GM19395 (cell line): Measurements from ENCODE around the gene TRABD.
A peak's percentile ranks its signal among the peaks of the same experiment; 100 is the strongest.
"Not testable (repeated sequence)": the region's sequence is repeated elsewhere in the genome, so short reads cannot be mapped to it uniquely, and the experiment has no call there.

ENCODE experiments used
- ATAC-seq: cut with Tn5 transposase; IDR thresholded peaks from one replicate; pipeline ENCODE4 v1.9.1; 2021; ENCODE audit warnings: mild to moderate bottlenecking, moderate library complexity; ENCODE audit not compliant: unreplicated experiment

TRABD gene, protein sequence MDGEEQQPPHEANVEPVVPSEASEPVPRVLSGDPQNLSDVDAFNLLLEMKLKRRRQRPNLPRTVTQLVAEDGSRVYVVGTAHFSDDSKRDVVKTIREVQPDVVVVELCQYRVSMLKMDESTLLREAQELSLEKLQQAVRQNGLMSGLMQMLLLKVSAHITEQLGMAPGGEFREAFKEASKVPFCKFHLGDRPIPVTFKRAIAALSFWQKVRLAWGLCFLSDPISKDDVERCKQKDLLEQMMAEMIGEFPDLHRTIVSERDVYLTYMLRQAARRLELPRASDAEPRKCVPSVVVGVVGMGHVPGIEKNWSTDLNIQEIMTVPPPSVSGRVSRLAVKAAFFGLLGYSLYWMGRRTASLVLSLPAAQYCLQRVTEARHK

DNA sequence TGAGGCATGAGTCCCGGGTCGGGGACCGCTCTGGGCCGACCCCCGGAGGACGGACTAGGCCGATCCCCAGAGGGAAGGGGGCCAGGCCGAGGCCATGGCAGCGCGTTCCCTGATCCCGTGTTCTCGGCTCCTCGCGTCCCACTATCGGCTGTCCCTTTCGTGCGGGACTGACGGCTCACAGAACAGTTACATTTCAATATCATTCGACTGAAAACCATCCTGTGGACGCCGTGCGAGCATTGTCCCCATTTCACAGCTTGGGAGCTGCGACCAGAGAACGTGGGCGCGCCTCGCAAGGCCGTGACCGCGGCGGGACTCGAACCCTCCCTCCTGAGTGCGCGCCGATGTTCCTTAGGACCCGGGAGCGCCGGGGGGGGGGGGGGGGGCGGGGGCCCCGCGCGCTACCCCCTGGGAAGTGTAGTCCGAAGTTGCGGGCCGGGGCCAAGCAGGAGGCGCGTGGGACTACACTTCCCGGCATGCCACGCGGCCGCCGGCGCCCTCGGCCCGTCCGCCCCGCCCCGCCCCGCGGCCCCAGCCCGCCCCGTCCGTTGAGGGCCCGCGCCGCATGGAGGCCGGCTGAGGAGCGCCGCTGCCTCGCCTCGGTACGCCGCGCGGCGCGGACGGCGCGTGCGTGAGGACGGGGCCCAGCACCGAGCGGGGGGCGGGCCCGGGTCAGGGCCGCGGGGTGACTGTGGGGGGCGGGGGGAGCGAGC lies at the start of gene TRABD:
TRABD (plus strand) TSS at position 539 of the 713 bp plus-strand sequence. CDS start 7,148 bp downstream, outside the sequence.
- ATAC-seq = peak; percentile 41

DNA sequence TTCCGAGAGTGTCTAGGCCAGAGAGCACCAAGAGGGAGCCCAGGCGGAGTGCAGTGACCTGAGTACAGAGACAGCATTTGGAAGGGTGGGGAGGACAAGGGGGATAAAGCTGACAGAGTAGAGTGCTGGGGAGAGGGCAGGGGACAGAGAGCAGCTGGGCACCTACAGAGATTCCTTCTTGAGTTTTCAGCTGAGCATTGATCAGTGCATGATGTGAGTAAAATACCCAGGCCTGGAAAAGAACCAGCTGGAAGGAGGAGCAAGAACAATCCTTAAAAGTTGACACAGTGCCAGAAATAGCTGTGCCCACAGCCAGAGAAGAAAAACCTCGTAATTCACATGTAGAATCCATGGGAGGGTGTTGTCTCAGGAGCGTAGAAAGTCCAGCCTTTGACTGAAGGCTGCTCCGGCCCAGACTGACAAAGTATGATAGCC lies 49.1 kb upstream of the TRABD start:
- ATAC-seq = no peak

DNA sequence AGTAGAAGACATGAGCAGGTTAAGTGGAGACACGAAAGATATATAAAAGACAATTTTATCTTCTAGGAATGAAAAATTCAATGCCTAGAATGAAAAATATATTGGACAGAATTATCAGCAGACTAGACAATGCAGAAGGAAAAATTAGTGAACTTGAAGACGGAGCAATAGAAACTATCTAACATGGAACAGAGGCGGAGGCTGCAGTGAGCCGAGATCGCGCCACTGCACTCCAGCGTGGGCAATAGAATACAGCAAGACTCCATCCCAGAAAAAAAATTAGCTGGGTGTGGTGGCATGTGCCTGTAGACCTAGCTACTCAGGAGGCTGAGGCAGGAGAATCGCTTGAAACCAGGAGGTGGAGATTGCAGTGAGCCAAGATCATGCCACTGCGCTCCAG lies 48.4 kb upstream of the TRABD start:
- not testable (repeated sequence) for ATAC-seq

DNA sequence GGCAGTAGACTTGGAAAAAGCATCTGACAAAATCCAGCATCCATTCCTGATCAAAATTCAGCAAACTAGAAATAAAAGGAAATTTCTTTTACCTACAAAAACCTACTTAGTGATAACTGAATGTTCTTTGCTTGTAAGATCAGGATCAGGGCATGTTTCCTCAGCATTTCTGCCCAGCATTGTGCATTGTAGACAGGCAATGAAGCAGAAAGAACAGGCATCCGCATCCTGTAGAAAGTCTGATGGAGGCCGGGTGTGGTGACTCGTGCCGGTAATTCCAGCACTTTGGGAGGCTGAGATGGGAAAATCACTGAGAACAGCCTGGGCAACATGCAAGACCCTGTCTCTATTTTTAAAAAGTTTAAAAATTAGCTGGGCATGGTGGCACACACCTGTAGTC lies 47.7 kb upstream of the TRABD start:
- ATAC-seq = no peak

DNA sequence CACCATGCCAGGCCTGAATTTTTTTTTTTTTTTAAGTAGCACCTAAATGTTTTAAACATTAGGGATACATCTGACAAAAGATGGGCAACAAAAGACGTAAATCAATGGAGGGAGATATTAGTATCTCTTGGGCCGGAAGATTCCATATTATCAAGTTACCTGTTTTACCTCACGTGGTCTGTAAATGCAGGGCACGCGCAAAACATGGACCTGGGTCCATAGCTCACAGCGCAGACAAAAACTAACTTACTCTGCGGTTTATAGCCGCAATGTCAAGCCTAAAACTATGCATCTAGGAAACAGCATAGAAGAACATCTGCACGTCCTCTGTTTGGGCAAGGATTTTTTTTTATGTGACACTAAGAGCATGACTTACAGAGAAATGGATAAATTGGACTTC lies 46.7 kb upstream of the TRABD start:
- ATAC-seq = no peak

DNA sequence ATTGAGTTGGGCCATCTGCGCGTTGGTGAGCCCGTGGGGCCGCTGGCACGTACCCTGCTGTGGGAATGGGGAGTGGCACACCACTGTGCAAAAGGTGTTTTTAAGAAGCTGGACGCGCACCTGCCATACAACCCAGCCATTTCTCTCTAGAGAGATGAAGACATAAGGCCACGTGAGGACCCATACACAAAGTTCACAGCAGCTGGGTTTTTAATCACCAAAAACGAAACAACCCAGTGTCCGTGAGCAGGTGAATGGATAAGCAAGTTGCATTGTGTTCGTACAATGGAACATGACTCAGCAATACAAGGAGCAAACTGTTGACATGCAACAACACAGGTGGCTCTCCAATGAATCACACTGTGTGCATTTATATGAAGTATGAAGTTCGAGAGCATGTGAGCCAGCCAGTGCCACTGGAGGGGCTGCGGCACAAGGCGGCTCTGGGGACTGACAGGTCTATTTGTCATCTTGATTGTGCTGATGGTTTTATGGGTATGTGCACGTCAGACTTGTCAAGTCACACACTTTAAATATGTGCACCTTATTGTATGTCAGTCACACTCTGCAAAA lies 45.8 kb upstream of the TRABD start:
- ATAC-seq = no peak

DNA sequence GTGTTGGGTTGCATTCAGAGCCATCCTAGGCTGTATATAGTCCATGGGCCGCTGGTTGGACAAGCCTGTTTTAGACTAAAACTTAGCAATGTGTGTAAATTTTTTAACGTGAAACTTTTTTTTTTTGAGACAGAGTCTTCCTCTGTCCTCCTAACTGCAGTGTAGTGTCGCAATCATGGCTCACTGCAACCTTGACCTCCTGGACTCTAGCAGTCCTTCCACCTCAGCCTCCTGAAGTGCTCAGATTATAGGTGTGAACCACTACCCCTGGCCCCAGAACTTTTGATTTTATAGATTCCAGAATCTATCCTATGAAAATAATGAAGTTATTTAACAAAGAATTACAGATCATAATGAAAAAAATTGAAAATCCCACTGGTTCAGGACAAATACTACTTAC lies 45.1 kb upstream of the TRABD start:
- no peak for ATAC-seq

DNA sequence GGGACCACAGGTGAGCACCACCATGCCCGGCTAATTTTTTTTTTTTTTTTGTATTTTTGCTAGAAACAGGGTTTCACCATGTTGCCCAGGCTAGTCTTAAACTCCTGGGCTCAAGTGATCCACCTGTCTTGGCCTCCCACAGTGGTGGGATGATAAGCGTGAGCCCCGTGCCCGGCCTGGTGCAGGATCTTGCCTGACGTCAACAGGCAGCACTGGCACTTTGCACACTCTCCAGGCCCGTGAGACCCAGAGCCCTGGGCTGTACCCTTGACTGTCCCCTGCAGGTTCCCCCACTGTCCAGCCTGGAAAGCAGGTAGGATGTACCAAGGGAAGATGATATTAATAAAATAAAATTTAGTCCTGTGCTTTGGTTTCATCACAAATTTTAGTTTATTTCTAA lies 44.3 kb upstream of the TRABD start:
- no peak for ATAC-seq

DNA sequence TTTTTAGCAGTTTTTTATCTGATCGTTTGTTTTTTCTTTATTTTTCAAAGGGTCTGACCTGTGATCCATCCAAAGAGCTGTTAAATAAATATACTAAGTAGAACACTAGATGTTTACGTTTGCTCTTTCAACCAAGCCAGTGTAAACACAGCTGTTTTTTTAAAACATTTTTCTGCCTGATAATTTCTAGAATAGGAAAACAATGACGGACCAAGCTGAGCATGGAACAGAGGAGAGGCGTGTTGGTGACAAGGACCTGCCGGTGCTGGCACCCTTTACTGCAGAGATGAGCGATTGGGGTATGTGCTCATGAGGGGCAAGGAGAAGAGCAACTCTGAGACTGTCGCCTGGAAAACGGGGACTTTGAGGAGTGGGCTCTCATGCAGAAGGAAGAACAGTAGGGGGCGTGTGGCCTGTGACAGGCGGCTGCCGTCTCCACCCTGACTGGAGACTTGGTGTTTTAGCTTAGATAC lies 43.8 kb upstream of the TRABD start:
- no peak for ATAC-seq

DNA sequence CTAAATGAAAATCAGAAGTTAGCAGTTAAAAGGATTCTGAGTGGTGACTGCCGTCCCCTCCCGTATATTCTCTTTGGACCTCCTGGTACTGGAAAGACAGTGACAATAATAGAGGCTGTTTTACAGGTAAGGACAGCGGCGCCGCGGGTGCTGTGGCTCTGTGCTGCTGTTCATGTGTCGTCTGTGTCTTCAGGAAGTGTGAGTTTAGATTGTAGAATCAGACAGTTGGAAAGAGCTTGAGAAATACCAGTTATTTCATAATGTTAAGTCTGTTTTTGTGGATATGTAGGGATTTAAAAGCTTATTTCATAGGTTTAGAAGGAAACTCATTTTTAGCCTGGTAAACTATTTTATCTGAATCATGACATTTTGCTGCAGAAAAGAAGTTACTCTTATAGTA lies 42.6 kb upstream of the TRABD start:
- no peak for ATAC-seq

DNA sequence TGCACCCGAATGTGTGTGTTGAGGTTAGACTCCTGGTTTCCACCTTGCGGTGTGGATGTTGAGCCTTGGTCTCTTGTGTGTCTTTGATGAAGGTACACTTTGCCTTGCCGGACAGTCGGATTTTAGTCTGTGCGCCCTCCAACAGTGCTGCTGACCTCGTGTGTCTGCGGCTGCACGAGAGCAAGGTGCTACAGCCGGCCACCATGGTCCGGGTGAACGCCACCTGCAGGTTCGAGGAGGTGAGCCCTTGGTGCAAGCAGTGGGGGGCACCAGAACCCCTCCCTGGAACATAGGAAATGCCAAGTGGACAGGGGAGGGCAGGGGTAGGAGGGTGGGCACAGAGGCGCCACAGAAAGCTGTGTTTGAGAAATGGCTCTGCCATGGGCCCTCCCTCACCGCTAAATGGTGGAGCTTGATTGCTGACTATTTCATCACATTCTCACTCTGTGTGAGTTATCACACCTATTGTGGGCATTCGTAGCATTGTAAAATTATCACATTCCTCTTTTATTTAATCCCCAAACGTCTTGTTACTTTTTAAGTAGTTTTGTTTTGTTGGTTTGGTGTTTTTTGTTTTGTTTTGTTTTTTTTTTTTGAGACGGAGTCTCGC lies 41.6 kb upstream of the TRABD start:
- ATAC-seq = no peak

DNA sequence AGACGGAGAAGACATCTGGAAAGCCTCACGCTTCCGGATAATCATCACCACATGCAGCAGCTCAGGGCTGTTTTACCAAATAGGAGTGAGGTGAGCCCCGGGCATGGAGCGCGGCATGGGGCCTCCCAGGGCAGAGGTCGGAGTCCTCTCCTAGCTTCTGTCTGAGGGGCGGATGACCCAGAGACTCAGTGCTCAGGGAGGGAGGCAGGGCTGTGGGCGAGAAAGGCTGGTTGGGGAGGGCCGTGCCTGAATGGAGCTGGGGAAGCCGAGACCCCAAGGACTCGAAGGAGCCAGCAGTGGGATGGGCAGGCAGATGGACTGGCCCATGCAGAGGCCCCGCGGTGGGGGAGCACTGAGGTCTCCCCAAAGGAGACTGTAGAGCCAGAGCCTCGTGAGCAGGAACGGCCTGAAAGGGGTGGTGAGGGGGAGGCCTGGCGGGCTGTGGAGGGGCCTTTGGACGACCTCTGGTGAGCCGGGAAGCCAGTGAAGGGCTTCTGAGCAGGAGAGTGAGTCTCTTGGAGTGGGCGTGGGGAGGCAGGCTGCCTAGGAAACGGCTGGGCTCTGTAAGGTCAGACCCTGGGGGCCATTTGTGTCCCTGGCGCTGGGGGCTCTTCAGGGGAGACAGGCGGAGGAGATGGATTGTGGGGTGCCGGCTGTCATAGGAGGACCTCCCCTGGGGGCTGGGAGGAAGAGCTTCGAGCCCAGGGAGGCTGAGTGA lies 39.8 kb upstream of the TRABD start:
- no peak for ATAC-seq

DNA sequence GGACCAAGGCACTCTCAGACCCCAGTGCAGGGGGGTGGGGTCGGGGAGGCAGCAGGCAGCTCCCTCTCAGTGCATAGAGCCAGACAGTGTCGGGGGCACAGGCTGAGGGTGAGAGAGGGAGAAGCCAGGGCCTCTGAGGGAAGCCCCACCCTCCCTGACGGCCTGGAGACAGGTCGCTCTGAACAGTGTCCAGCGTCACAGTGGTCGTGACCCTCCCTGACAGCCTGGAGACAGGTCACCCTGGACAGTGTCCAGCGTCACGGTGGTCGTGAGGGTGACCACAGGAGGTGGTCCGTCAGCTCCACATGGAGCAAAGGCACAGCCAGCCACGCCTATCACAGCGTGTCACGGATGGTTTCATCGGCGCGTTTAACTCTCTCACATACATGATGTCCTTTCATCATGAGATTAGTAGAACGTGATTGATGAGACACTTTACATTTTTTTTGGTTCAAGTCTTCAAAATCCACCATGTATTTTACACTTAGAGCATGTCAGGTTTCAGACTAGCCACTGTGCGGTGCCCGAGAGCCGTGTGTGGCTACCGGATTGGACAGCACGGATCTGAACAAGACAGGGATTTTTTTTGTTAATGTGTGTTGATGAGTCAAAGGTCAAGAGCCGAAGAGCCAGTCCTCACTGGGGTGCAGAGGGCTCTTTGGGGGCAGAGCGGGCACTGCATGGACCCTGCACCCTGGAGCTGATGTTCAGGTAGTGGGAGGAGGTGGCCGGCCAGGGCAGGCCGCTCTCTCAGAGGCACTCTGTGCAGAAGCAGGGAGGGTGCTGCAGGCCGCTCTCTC lies 39.1 kb upstream of the TRABD start:
- no peak for ATAC-seq

DNA sequence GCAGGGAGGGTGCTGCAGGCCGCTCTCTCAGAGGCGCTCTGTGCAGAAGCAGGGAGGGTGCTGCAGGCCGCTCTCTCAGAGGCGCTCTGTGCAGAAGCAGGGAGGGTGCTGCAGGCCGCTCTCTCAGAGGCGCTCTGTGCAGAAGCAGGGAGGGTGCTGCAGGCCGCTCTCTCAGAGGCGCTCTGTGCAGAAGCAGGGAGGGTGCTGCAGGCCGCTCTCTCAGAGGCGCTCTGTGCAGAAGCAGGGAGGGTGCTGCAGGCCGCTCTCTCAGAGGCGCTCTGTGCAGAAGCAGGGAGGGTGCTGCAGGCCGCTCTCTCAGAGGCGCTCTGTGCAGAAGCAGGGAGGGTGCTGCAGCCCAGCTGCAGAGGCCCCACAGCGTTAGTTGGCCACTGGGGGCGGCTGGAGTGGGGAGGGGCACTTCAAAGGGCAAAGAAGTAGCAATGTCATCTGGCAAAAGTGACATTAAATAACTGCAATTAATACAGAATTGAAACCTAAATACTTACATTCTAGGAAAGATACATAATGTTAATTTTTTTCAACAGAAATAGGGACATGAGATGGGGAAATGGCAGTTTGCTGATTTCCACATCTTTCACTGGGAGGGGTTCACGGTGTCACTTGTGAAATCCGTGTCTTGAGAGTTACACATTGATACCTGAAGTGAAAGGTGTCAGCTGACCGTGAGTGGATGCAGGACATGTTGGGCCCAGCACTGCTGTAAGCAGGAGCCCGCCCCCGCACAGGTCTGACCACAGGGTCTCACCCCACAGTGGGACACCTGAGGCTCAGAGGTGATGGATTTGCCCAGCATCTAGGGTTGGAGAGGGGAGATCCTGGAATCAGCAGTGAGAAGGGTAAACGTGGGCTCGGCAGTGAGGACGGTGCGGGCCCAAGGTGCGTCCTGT lies 38.2 kb upstream of the TRABD start:
- ATAC-seq = not testable (repeated sequence)

DNA sequence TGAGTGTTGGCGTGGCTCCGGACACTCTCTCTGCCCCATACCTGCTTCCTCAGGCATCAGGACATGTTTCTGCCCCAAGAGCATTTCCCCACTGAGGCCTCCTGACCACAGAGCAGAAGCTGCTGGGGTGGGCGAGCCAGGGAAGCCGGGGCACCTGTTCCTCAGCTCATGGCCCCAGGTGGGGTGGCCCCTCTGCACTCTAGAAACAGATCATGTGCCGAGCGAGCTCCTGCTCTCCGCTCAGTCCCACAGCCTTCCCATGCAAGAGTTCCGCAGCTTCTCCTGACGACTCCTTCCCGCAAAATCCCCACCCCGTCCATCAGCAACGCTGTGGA lies 37.6 kb upstream of the TRABD start:
- ATAC-seq = no peak

DNA sequence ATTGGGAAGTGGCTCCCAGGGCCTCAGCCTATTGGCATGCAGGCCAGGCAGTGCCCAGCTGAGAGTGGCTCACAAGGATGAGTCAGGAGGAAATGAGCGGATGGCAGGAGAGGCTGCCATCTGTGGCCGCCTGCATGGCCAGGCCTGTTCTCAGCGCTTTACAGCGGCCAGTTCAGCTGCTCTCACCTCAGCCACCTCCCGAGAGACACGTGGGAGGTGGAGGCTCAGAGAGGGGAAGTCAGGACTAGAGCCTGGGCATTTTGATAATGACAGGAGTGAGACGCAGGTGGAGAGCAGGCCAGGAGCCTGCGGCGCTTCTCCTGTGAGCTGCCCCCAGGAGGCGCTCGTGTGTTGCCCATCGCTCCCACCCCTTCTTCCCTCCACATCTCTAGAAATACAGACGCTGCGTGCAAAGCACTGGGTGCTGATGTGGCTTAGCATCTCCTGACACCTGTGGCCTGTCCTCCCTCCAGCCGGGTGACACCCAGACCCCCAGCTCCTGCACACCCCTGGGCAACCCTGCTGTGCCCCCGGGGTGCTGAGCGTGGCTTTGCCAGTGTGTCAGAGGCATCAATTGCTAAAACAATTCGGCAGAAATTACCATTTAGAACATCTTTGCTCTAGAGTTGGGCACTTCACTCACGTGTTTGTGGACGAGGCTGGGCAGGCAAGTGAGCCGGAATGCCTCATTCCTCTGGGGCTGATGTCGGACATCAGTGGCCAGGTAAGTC lies 36.6 kb upstream of the TRABD start:
- no peak for ATAC-seq

DNA sequence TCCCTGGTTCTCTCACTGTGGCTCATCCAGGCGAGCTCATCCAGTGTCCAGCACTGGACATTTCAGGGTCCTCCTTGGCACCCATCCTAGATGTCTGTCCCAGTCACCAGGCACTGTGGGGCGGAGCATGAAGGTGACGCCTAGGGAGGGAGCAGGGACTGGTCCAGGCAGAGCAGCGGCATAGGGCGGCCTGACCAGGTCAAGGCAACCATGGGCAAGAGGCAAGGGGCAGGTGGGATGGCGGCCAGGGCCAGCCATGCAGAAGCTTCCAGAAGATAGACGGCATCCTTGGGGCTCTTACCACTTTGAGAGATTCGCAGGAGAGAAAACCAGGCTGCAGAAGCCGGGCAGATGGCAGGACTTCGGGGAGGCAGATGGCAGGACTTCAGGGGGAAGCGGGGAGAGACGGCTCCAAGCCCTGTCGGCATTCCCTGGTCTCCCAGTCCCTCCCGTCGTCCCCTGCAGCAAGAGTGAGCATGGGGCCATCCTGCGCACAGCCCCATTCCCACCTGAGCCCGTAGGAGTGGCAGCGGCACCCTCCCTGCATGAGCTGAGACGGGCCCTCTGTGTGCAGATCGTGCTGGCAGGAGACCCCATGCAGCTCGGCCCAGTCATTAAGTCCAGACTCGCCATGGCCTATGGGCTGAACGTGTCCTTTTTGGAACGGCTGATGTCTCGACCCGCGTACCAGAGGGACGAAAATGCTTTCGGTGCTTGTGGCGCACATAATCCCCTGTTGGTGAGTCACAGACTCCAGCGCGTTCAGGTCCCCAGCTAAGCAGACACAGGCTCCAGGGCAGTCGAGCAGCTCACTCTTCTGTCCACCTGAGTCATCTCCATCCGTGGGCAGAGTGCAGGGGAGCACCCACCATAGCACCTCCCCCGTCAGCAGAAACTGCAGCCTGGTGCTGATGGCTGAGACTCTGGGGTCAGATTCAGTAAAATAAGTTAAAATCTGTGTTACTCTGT lies 35.3 kb upstream of the TRABD start:
- no peak for ATAC-seq
